Lung (tissue), 12 donors: ENCODE results near the gene ZFYVE19. TPM values are rescaled to one million over a fixed set of nuclear protein-coding genes. Genes with fewer than 3 reads are reported as not detected.

ENCODE experiments used
- ATAC-seq: fragments of 200-7000 bp; cut with Tn5 transposase; one replicate; pipeline ENCODE4 v1.9.1; 2020; ENCODE audit warnings: moderate number of reproducible peaks; ENCODE audit not compliant: insufficient read depth, low FRiP score
- DNase-seq, 3 donors: peaks; one replicate each; pipeline ENCODE4 v3.0.0-alpha.2; 2013 to 2017
- H3K27ac ChIP-seq, 2 donors: one replicate each; pipeline ENCODE4 v1.5.1; 2013; ENCODE audit warnings: mild to moderate bottlenecking in 2 of 2, moderate library complexity in 2 of 2, control low read depth in 1 of 2, inconsistent platforms in 1 of 2, low read depth in 1 of 2, low read length in 1 of 2
- H3K27me3 ChIP-seq, 3 donors: one replicate each; pipeline ENCODE4 v1.5.1; 2013; ENCODE audit warnings: low read length in 2 of 3; ENCODE audit not compliant: control insufficient read depth in 3 of 3, insufficient read depth in 3 of 3
- H3K36me3 ChIP-seq, 4 donors: one replicate each; pipeline ENCODE4 v1.5.1; 2013; ENCODE audit warnings: low read length in 4 of 4, mild to moderate bottlenecking in 1 of 4, moderate library complexity in 1 of 4; ENCODE audit not compliant: control insufficient read depth in 4 of 4, insufficient read depth in 4 of 4
- H3K4me1 ChIP-seq, 5 donors: one replicate each; pipeline ENCODE4 v1.5.1; 2013; ENCODE audit warnings: low read length in 5 of 5, mild to moderate bottlenecking in 2 of 5, moderate library complexity in 1 of 5; ENCODE audit not compliant: control insufficient read depth in 5 of 5, insufficient read depth in 5 of 5
- H3K4me3 ChIP-seq: one replicate; pipeline ENCODE4 v1.5.1; 2013; ENCODE audit warnings: mild to moderate bottlenecking, control low read depth, moderate library complexity
- H3K9ac ChIP-seq, 2 donors: one replicate each; pipeline ENCODE4 v1.5.1; 2013; ENCODE audit warnings: low read length in 2 of 2, control low read depth in 1 of 2; ENCODE audit not compliant: insufficient read depth in 1 of 2
- H3K9me3 ChIP-seq, 4 donors: one replicate each; pipeline ENCODE4 v1.5.1; 2013; ENCODE audit warnings: low read length in 3 of 4, mild to moderate bottlenecking in 1 of 4, moderate library complexity in 1 of 4; ENCODE audit not compliant: control insufficient read depth in 4 of 4, insufficient read depth in 3 of 4
- CTCF ChIP-seq: IDR thresholded peaks from 2 replicates; pipeline ENCODE4 v1.5.1; 2012; ENCODE audit warnings: mild to moderate bottlenecking; ENCODE audit errors: control extremely low read depth, extremely low read depth
- WGBS, 2 donors: extraction: QIAGEN DNeasy Blood & Tissue Kit; methylation state at CpG; one replicate each; pipeline ENCODE4 v1.1.7; 2013; 5-methylcytosine and 5-hydroxymethylcytosine counted together
- polyA plus RNA-seq, 2 donors: library from polyadenylated mRNA; stranded (reverse); fragments of 200-250 nt; gene quantifications; one replicate each; pipeline ENCODE4 v1.2.1, GENCODE V29; 2013
- total RNA-seq, 2 donors: library from RNA; depleted of rRNA in 1 of 2; stranded (reverse); fragments of >200 nt in 1 of 2; gene quantifications; one replicate each; pipeline ENCODE4 v1.2.1, GENCODE V29; 2014 to 2021
- donor health status: control.
- donor health status: control.
- donor health status: Bipolar disorder and iron deficiency.
- donor health status: healthy.
- donor health status: DM: yes; HTN: yes; CAD: no.

The ZFYVE19 gene
- total and polyA plus RNA-seq, 4 donors, result 17.3 to 25.0 (median 21.2) TPM

DNA sequence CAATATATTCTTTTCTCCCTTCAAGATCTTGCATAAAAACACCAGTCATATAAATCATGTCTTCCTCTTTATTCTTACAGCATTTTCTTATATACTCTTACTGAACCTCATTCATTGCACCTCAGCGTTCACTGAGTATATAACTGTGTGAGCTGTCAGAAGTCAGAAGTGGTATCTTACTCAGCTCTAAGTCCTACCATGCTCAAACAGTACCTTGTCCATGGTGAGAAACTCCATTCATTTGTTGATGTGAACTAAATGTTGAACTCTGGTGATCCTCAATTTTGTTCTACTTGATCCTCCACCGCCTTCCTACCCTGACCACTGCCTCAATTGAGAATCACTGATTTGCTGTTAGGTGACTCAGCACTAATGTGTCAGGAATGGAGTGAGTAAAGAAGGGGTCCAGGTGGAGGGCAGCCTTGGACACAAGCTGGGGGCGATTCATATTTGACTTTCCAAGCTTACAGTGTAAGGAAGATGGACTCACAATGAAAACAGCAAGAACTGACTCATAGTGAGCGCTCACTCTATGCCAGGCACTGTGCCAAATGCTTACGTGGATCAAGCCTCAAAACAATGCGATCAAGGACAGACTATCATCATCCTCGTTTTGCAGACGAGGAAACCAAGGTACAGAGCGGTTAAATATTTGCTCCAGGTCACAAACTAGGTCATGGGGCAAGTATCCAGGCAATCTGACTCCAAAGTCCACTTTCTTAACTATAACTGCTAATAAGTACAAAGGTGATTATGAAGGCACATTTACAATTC, 13.5 kb upstream of the ZFYVE19 start:
- Histone ChIP-seq H3K4me1 (peaks cover 3 to 14% (median 7%) of the 10 kb centered on the region in 5 donors), H3K36me3 (peaks cover 0 to 8% (median under 1%) of the 10 kb centered on the region in 4 donors), H3K27me3 (no peaks in the 10 kb centered on the region), H3K9ac (no peak overlapping the region), H3K4me3 (no peak overlapping the region), H3K27ac (no peak overlapping the region), H3K9me3 (no peaks in the 10 kb centered on the region)
- peak in 1 of 3 donors; percentile 18 for DNase-seq
- no peak for TF ChIP-seq CTCF
- ATAC-seq, result no peak
- WGBS, 2 donors, result 72 to 83% methylated on average over 9 of the region's 9 CpGs

DNA sequence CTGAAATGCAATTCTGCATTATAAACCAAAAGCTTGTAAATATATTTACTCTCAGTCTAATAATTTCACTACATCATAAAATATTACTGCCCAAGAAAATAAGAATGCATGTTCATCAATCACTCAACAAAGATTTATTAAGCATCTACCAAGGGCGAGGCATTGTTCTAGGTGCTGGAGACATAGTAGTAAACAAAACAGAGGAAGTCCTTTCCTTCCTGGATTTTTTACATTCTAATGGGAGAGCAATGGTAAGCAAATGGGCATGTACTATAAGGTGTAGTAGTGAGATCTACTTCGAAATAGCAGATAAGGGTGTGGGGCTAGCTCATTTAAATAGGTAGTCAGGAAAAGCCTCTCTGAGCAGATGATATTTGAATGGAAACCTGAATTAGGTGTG, 10.8 kb upstream of the ZFYVE19 start:
- ATAC-seq, result no peak
- H3K9ac ChIP-seq, result no peak overlapping the region
- H3K4me1 ChIP-seq, result peaks cover 0 to 8% (median 0%) of the 10 kb centered on the region in 5 donors
- no peak overlapping the region for H3K27ac ChIP-seq
- TF ChIP-seq CTCF, result no peak
- peaks cover 0 to 6% (median 1%) of the 10 kb centered on the region in 4 donors for H3K36me3 ChIP-seq
- H3K4me3 ChIP-seq, result no peak overlapping the region
- no peak for DNase-seq
- WGBS, 2 donors, result 55 to 66% methylated on average over 2 of the region's 2 CpGs
- no peaks in the 10 kb centered on the region for H3K27me3 ChIP-seq
- H3K9me3 ChIP-seq, result no peaks in the 10 kb centered on the region

- WGBS, 2 donors, result 83 to 92% methylated on average over 5 of the region's 5 CpGs
- Histone ChIP-seq H3K9ac (no peak overlapping the region), H3K9me3 (no peaks in the 10 kb centered on the region), H3K27me3 (no peaks in the 10 kb centered on the region), H3K27ac (no peak overlapping the region), H3K4me3 (no peak overlapping the region), H3K4me1 (peaks cover 0 to 8% (median 0%) of the 10 kb centered on the region in 5 donors), H3K36me3 (peaks cover 0 to 6% (median 1%) of the 10 kb centered on the region in 4 donors)
- no peak for TF ChIP-seq CTCF
- no peak for DNase-seq
- no peak for ATAC-seq
Observed at GRCh38 chr15:40796512-40796911, 10.4 kb upstream of the ZFYVE19 start.
